Endothelial cell of umbilical vein (primary cell): ENCODE data around the gene NDUFAF8. TPM values are rescaled to one million over a fixed set of nuclear protein-coding genes. Genes with fewer than 3 reads are reported as not detected.

Source experiments
- BruUV-seq: library from RNA; stranded (reverse); fragments of 400-500 nt; replicated peaks from 2 replicates; lab custom pipeline; 2021; lab: Mats Ljungman, UMichigan
- CTCF ChIA-PET: fragments of 300-600, 350-600 bp; sonication (Branson Sonifier 250); formaldehyde crosslinking; loops from one replicate; lab custom pipeline; 2021; ENCODE audit warnings: antibody characterized with exemption, inconsistent platforms; lab: Charles Lee
- POLR2A ChIA-PET: fragments of 300-600, 350-600 bp; sonication (Branson Sonifier 250); formaldehyde crosslinking; loops from one replicate; lab custom pipeline; 2021; ENCODE audit warnings: antibody characterized with exemption, inconsistent platforms; lab: Charles Lee
- DNase-seq: peaks from one replicate; pipeline ENCODE4 v3.0.0-alpha.2; 2011; ENCODE audit warnings: low read depth, low spot score
- FAIRE-seq: peaks from 2 replicates; lab custom pipeline; 2011; peaks lifted over from hg19 to GRCh38; lab: Jason Lieb, UNC
- H2AFZ ChIP-seq: 2 replicates; pipeline ENCODE4 v1.6.0; 2012; ENCODE audit warnings: low read depth, low read length, control low read depth, inconsistent platforms
- H3K27ac ChIP-seq: 2 replicates; pipeline ENCODE4 v1.5.1; 2011; ENCODE audit warnings: low read depth, mild to moderate bottlenecking, control low read depth, low read length, moderate library complexity; ENCODE audit not compliant: insufficient read depth
- H3K27me3 ChIP-seq, 2 experiments: 2 replicates each; pipeline versions ENCODE4 v1.6.0 to v1.6.1; 2011; ENCODE audit warnings: low read length in 2 of 2, mixed read lengths in 1 of 2; ENCODE audit not compliant: control insufficient read depth in 2 of 2, insufficient read depth in 2 of 2
- H3K36me3 ChIP-seq, 2 experiments: 2 replicates in 1 of 2; 3 replicates in 1 of 2; pipeline ENCODE4 v1.5.1; 2011; ENCODE audit warnings: low read length in 2 of 2, mild to moderate bottlenecking in 1 of 2, moderate library complexity in 1 of 2; ENCODE audit not compliant: control insufficient read depth in 2 of 2, insufficient read depth in 2 of 2; ENCODE audit errors: extremely low read depth in 1 of 2
- H3K4me1 ChIP-seq: 3 replicates; pipeline ENCODE4 v1.5.1; 2011; ENCODE audit warnings: mild to moderate bottlenecking, low read length; ENCODE audit not compliant: control insufficient read depth, insufficient read depth; ENCODE audit errors: extremely low read depth
- H3K4me2 ChIP-seq: 2 replicates; pipeline ENCODE4 v1.6.1; 2011; ENCODE audit warnings: low read length, control low read depth, mixed read lengths; ENCODE audit not compliant: insufficient read depth
- H3K4me3 ChIP-seq, 3 experiments: fragments of 200-600 bp in 1 of 3; sonication (generic), shearing (Covaris generic) in 1 of 3; replicated peaks in 1 of 3; 2 replicates each; pipeline ENCODE4 v1.5.1; 2011 to 2016; ENCODE audit warnings: control low read depth in 3 of 3, low read length in 3 of 3, mild to moderate bottlenecking in 2 of 3, inconsistent platforms in 1 of 3, low read depth in 1 of 3, moderate library complexity in 1 of 3; ENCODE audit not compliant: insufficient read depth in 1 of 3
- H3K79me2 ChIP-seq: 2 replicates; pipeline ENCODE4 v1.6.0; 2012; ENCODE audit warnings: low read length, inconsistent platforms; ENCODE audit not compliant: control insufficient read depth, insufficient read depth
- H3K9ac ChIP-seq: replicated peaks from 2 replicates; pipeline ENCODE3; 2011; ENCODE audit warnings: low read length, control low read depth; ENCODE audit not compliant: insufficient read depth; ENCODE audit errors: extremely low read depth
- H3K9me1 ChIP-seq: replicated peaks from 3 replicates; pipeline ENCODE4 v1.6.0; 2011; ENCODE audit warnings: mild to moderate bottlenecking, low read length; ENCODE audit not compliant: control insufficient read depth, insufficient read depth; ENCODE audit errors: extremely low read depth
- H3K9me3 ChIP-seq: replicated peaks from 2 replicates; pipeline ENCODE4 v1.5.1; 2012; ENCODE audit warnings: low read length, inconsistent platforms; ENCODE audit not compliant: control insufficient read depth, insufficient read depth
- H4K20me1 ChIP-seq: replicated peaks from 2 replicates; pipeline ENCODE3; 2011; ENCODE audit warnings: mild to moderate bottlenecking, low read length; ENCODE audit not compliant: control insufficient read depth, insufficient read depth; ENCODE audit errors: extremely low read depth
- EZH2 ChIP-seq: IDR thresholded peaks from 2 replicates; pipeline ENCODE4 v1.6.1; 2012; ENCODE audit warnings: borderline replicate concordance, low read depth, mild to moderate bottlenecking, moderate library complexity, low read length, inconsistent platforms; ENCODE audit not compliant: severe bottlenecking
- FOS ChIP-seq: IDR thresholded peaks from 2 replicates; pipeline ENCODE4 v1.6.1; 2011; ENCODE audit warnings: mild to moderate bottlenecking, low read length, moderate library complexity, borderline replicate concordance; ENCODE audit not compliant: insufficient read depth
- GATA2 ChIP-seq: IDR thresholded peaks from 2 replicates; pipeline ENCODE4 v1.7.0; 2011; ENCODE audit warnings: low read depth, mild to moderate bottlenecking, moderate library complexity, mixed read lengths, low read length; ENCODE audit not compliant: insufficient read length, insufficient read depth
- JUN ChIP-seq: IDR thresholded peaks from 2 replicates; pipeline ENCODE4 v1.6.1; 2011; ENCODE audit warnings: borderline replicate concordance, low read depth; ENCODE audit not compliant: insufficient read length, insufficient read depth
- MYC ChIP-seq: IDR thresholded peaks from one replicate; pipeline ENCODE4 v1.6.1; 2011; ENCODE audit warnings: mild to moderate bottlenecking, low read depth, low read length
- POLR2A ChIP-seq: IDR thresholded peaks from 2 replicates; pipeline ENCODE4 v1.6.1; 2012; ENCODE audit warnings: low read depth, mild to moderate bottlenecking, control low read depth, low read length
- POLR2AphosphoS5 ChIP-seq: IDR thresholded peaks from 2 replicates; pipeline ENCODE4 v1.6.1; 2012; ENCODE audit warnings: low read depth, mild to moderate bottlenecking, control low read depth, low read length, moderate library complexity; ENCODE audit not compliant: insufficient read depth
- dilution Hi-C: fragments of 300-500 bp; cut with MboI; formaldehyde crosslinking; loops from one replicate; pipeline ENCODE4 v1.15.0; 2019; ENCODE audit warnings: low sequenced_read_pairs; ENCODE audit not compliant: extremely low pct_ligation_motif_present
- intact Hi-C: fragments of 100-400 bp; cut with micrococcal nuclease; formaldehyde crosslinking; loops from one replicate; pipeline ENCODE4 v1.10.0; 2022
- polyA plus RNA-seq, 4 experiments: library from polyadenylated mRNA; depleted of rRNA in 3 of 4; stranded (reverse) in 3 of 4; unstranded in 1 of 4; fragments of >200 nt; gene quantifications; 2 replicates each; pipeline versions ENCODE4 v1.2.1 to v1.2.3, GENCODE V29; 2011 to 2012; ENCODE audit warnings: missing spikeins in 1 of 4
- total RNA-seq: library from RNA; stranded (reverse); gene quantifications from 2 replicates; pipeline ENCODE4 v1.2.3, GENCODE V29; 2021
- TF ChIP-seq, protein P1 (sequence below): IDR thresholded peaks from 2 replicates; pipeline ENCODE4 v1.6.1; 2011; ENCODE audit not compliant: insufficient read depth, insufficient read length
- TF ChIP-seq, protein P2 (sequence below), 2 donors: IDR thresholded peaks; 1 replicate in 1 of 2; 2 replicates in 1 of 2; pipeline ENCODE4 v1.5.1; 2011; ENCODE audit warnings: low read length in 2 of 2, mild to moderate bottlenecking in 2 of 2, moderate library complexity in 2 of 2, control low read depth in 1 of 2, inconsistent platforms in 1 of 2, low read depth in 1 of 2; ENCODE audit not compliant: insufficient read depth in 1 of 2; ENCODE audit errors: extremely low read depth in 1 of 2

NDUFAF8 gene
- total and polyA plus RNA-seq, 2 donors (not counting 3 experiments of a cell fraction or from before 2014, with no cell fraction given) = 61.5 to 83.9 TPM

DNA sequence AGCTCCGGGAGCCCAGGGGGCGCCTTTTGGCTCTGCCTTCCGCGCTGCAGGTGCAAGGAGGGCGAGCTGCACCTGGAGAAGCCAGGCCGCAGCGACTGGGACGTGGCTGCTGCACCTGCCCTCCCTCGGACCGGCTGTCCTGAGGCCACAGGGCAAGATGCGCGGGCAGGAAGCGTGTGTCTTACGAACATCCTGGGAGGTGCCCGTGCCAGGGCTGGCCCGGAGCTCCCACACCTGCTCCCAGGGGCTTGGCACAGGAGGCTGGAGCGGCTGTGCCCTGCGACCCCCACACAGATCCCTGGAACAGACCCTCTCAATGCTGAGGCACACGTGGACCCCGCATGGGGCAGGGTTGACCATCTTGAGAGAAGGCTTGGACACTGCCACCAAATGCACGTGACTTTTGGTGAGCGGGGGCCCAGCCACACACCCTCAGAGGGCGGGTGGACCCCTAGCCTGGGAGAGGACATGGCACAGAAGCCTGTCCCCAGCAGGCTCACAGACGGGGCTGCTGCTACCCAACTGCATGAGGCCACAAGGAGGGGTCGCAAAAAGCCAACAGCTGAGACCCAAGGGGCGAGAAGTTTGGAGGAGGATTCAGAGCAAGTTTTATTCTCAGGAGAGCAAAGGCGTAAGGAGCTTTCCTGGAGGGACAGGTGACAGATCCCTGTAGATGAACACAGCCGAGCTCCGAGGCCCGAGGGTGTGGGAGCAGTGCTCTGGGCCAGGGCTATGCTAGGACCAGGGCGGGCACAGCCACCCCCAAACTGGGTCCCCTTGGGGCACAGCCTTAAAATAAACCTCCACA is 11.4 kb downstream of the NDUFAF8 start:
- Histone ChIP-seq H3K36me3 (peaks cover 0 to 11% of the 10 kb centered on the region in 2 experiments), H3K4me3 (no peak overlapping the region), H3K9ac (no peak overlapping the region), H3K27ac (no peak overlapping the region), H3K4me2 (no peak overlapping the region), H3K9me1 (no peaks in the 10 kb centered on the region), H4K20me1 (no peaks in the 10 kb centered on the region), H3K79me2 (no peaks in the 10 kb centered on the region), H3K4me1 (no peaks in the 10 kb centered on the region), H3K27me3 (no peaks in the 10 kb centered on the region), H2AFZ (no peak overlapping the region), H3K9me3 (no peaks in the 10 kb centered on the region)
- ChIA-PET POLR2A (no interaction called here), CTCF (interaction anchor here (1.0 kb wide), 1 partner anchor 234 kb away, joined by 3 read pairs; no protein-coding TSS in a partner anchor)
- TF ChIP-seq FOS (no peak), JUN (no peak), POLR2A (no peak), EZH2 (no peak), GATA2 (no peak), POLR2AphosphoS5 (no peak), MYC (no peak)
- TF ChIP-seq, protein P1, sequence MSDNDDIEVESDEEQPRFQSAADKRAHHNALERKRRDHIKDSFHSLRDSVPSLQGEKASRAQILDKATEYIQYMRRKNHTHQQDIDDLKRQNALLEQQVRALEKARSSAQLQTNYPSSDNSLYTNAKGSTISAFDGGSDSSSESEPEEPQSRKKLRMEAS = no peak
- TF ChIP-seq, protein P2, sequence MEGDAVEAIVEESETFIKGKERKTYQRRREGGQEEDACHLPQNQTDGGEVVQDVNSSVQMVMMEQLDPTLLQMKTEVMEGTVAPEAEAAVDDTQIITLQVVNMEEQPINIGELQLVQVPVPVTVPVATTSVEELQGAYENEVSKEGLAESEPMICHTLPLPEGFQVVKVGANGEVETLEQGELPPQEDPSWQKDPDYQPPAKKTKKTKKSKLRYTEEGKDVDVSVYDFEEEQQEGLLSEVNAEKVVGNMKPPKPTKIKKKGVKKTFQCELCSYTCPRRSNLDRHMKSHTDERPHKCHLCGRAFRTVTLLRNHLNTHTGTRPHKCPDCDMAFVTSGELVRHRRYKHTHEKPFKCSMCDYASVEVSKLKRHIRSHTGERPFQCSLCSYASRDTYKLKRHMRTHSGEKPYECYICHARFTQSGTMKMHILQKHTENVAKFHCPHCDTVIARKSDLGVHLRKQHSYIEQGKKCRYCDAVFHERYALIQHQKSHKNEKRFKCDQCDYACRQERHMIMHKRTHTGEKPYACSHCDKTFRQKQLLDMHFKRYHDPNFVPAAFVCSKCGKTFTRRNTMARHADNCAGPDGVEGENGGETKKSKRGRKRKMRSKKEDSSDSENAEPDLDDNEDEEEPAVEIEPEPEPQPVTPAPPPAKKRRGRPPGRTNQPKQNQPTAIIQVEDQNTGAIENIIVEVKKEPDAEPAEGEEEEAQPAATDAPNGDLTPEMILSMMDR (IDR thresholded peaks at IDR 0.05; ENCODE audit: extremely low read depth in 1 of 2, insufficient read depth in 1 of 2, low read depth in 1 of 2, low read length in 2 of 2) = no peak
- DNase-seq (no peak), FAIRE-seq (no peak)
- dilution Hi-C loops = no loop called here
- no TSS peak for BruUV-seq
- intact Hi-C loops = loop anchor here (5.0 kb wide), 1 partner anchor 262 kb away; the partner anchor contains the start of gene ACTG1
